ENCODE data around the gene MAPK14. TPM values are rescaled to one million over a fixed set of nuclear protein-coding genes. Genes with fewer than 3 reads are reported as not detected.

Gene MAPK14
- total and polyA plus RNA-seq, 10 of the 15 experiments (the other 5 are each of a cell fraction or from before 2014, with no cell fraction given): 12.5 to 59.5 (median 43.0) TPM

DNA sequence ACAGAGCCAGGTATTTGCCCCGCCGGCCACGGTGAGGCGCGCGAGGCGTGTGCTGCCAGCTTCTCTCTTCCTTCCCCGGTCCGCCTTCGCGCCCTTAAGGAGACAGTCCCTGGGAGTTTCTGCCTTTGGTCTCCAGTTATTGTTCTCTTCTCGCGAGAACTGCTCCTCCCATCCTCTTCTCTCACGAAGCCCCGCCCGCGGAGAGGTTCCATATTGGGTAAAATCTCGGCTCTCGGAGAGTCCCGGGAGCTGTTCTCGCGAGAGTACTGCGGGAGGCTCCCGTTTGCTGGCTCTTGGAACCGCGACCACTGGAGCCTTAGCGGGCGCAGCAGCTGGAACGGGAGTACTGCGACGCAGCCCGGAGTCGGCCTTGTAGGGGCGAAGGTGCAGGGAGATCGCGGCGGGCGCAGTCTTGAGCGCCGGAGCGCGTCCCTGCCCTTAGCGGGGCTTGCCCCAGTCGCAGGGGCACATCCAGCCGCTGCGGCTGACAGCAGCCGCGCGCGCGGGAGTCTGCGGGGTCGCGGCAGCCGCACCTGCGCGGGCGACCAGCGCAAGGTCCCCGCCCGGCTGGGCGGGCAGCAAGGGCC, at the start of gene MAPK14 (continued):
- TF ChIP-seq, protein P1, sequence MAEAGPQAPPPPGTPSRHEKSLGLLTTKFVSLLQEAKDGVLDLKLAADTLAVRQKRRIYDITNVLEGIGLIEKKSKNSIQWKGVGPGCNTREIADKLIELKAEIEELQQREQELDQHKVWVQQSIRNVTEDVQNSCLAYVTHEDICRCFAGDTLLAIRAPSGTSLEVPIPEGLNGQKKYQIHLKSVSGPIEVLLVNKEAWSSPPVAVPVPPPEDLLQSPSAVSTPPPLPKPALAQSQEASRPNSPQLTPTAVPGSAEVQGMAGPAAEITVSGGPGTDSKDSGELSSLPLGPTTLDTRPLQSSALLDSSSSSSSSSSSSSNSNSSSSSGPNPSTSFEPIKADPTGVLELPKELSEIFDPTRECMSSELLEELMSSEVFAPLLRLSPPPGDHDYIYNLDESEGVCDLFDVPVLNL (IDR thresholded peaks at IDR 0.05; ENCODE audit: low read depth, low read length): peak; percentile 62
- TF ChIP-seq NFYB (IDR thresholded peaks at IDR 0.05; ENCODE audit: insufficient read depth, low read depth, low read length): no peak
- peak; percentile 81 for TF ChIP-seq ZBTB33 (IDR thresholded peaks at IDR 0.05)
- peak; percentile 5; the same call in 1 of the 2 replicates for TF ChIP-seq HCFC1 (IDR thresholded peaks at IDR 0.05; ENCODE audit: low read length)
- TF ChIP-seq E4F1 (IDR thresholded peaks at IDR 0.05; ENCODE audit: borderline replicate concordance, partially characterized antibody): no peak
- TF ChIP-seq ZBED1 (IDR thresholded peaks at IDR 0.05; ENCODE audit: borderline replicate concordance): no peak
- TF ChIP-seq NR2C1 (IDR thresholded peaks at IDR 0.05): no peak
- TF ChIP-seq ESRRA (IDR thresholded peaks at IDR 0.05; ENCODE audit: low read length): no peak
- TF ChIP-seq, protein P2, sequence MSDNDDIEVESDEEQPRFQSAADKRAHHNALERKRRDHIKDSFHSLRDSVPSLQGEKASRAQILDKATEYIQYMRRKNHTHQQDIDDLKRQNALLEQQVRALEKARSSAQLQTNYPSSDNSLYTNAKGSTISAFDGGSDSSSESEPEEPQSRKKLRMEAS (IDR thresholded peaks at IDR 0.05; ENCODE audit: low read depth, low read length): peak; percentile 42; the same call in 1 of the 2 replicates
- TF ChIP-seq HDAC6 (IDR thresholded peaks at IDR 0.05; ENCODE audit: unreplicated experiment): no peak
- peak; percentile 99 for TF ChIP-seq CBFB (IDR thresholded peaks at IDR 0.05; ENCODE audit: low read depth)
- TF ChIP-seq TAF1 (IDR thresholded peaks at IDR 0.05; ENCODE audit: borderline replicate concordance, low read depth, low read length): peak; percentile 86
- TF ChIP-seq STAT1 (conservative IDR thresholded peaks at IDR 0.05): 0 out of 2 replicates have a peak, but pooled peaks have one; percentile 42
- TF ChIP-seq EED (IDR thresholded peaks at IDR 0.05; ENCODE audit: low read depth): peak; percentile 68
- TF ChIP-seq TCF12 (IDR thresholded peaks at IDR 0.05; ENCODE audit: low read depth, low read length): 0 out of 2 replicates have a peak, but pooled peaks have one; percentile 12
- peak; percentile 75; the same call in 1 of the 2 replicates for TF ChIP-seq POLR2AphosphoS2 (IDR thresholded peaks at IDR 0.05; ENCODE audit: low read depth, low read length)
- no peak for TF ChIP-seq SIN3A (IDR thresholded peaks at IDR 0.05; ENCODE audit: low read depth, low read length)
- TF ChIP-seq PAX5 (IDR thresholded peaks at IDR 0.05; ENCODE audit: borderline replicate concordance, low read depth, low read length): peak; percentile 90
- TF ChIP-seq ZNF217 (IDR thresholded peaks at IDR 0.05): peak; percentile 44; the same call in 1 of the 2 replicates
- TF ChIP-seq TBL1XR1 (IDR thresholded peaks at IDR 0.05; ENCODE audit: low read depth, low read length): no peak
- TF ChIP-seq, protein P3, sequence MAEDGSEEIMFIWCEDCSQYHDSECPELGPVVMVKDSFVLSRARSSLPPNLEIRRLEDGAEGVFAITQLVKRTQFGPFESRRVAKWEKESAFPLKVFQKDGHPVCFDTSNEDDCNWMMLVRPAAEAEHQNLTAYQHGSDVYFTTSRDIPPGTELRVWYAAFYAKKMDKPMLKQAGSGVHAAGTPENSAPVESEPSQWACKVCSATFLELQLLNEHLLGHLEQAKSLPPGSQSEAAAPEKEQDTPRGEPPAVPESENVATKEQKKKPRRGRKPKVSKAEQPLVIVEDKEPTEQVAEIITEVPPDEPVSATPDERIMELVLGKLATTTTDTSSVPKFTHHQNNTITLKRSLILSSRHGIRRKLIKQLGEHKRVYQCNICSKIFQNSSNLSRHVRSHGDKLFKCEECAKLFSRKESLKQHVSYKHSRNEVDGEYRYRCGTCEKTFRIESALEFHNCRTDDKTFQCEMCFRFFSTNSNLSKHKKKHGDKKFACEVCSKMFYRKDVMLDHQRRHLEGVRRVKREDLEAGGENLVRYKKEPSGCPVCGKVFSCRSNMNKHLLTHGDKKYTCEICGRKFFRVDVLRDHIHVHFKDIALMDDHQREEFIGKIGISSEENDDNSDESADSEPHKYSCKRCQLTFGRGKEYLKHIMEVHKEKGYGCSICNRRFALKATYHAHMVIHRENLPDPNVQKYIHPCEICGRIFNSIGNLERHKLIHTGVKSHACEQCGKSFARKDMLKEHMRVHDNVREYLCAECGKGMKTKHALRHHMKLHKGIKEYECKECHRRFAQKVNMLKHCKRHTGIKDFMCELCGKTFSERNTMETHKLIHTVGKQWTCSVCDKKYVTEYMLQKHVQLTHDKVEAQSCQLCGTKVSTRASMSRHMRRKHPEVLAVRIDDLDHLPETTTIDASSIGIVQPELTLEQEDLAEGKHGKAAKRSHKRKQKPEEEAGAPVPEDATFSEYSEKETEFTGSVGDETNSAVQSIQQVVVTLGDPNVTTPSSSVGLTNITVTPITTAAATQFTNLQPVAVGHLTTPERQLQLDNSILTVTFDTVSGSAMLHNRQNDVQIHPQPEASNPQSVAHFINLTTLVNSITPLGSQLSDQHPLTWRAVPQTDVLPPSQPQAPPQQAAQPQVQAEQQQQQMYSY (CRISPR knock-in tag; IDR thresholded peaks at IDR 0.05): no peak
- no peak for TF ChIP-seq STAT3 (IDR thresholded peaks at IDR 0.05; ENCODE audit: low read depth, low read length)
- no peak for TF ChIP-seq CREB1 (IDR thresholded peaks at IDR 0.05; ENCODE audit: low read depth)
